GM12874 (cell line): Measurements from ENCODE around the gene DCUN1D5.
A peak's percentile ranks its signal among the peaks of the same experiment; 100 is the strongest.

Source experiments
- TF ChIP-seq, protein P1 (sequence below): IDR thresholded peaks from 2 replicates; pipeline ENCODE4 v1.5.1; 2011; ENCODE audit warnings: low read depth, mild to moderate bottlenecking, control low read depth, low read length, moderate library complexity; ENCODE audit not compliant: insufficient read depth

DCUN1D5 gene

DNA sequence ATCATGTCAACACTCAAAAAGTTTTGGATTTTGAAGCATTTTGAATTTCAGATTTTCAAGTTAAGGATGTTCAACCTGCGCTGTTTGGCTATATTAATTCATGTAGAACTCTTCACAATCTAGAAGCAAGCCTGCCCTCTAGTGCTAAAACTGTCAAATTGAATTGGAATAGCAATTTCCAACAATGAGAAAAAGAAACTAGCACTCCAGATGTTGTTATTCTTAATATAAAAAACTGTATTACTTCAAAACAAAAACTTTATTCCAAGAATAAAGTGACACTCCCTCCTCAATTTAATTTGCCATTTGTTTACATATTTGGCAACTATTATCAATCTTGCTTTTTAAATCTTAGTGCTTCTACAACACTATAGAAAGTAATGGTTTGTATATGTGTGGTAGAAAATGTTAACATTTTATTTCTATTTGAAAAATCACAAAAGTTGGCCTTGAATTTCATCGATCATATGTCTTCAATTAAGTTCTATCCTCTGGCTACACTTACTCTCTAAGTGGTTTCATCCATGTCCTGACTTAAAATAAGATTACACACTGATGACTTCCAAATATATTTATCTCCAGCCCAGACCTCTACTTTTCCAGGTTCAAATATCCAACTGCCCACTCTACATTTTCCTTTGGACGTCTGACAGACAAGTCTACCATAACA is 36.6 kb downstream of the DCUN1D5 start:
- TF ChIP-seq, protein P1, sequence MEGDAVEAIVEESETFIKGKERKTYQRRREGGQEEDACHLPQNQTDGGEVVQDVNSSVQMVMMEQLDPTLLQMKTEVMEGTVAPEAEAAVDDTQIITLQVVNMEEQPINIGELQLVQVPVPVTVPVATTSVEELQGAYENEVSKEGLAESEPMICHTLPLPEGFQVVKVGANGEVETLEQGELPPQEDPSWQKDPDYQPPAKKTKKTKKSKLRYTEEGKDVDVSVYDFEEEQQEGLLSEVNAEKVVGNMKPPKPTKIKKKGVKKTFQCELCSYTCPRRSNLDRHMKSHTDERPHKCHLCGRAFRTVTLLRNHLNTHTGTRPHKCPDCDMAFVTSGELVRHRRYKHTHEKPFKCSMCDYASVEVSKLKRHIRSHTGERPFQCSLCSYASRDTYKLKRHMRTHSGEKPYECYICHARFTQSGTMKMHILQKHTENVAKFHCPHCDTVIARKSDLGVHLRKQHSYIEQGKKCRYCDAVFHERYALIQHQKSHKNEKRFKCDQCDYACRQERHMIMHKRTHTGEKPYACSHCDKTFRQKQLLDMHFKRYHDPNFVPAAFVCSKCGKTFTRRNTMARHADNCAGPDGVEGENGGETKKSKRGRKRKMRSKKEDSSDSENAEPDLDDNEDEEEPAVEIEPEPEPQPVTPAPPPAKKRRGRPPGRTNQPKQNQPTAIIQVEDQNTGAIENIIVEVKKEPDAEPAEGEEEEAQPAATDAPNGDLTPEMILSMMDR = peak; percentile 39; the same call in 1 of the 2 replicates

DNA sequence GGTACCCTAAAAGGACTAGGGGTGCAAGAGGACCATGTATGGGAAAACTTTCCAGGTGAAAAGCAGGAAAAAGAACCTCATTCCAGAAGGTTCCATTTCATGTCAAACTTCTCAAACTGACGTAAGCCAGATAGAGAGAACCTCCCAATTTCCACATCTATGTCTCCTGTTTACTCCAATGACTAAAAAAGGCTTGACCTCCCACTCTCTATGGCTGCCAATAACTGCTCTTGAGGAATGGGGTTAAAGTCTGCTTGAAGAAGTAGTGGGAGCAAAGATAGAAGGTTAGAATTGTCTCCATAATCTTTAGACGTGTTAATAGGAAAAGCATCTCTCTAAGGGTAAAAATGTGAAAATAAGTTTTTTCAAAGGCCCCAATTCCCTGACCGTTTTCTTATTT is 38.0 kb downstream of the DCUN1D5 start:
- TF ChIP-seq, protein P1 = no peak

DNA sequence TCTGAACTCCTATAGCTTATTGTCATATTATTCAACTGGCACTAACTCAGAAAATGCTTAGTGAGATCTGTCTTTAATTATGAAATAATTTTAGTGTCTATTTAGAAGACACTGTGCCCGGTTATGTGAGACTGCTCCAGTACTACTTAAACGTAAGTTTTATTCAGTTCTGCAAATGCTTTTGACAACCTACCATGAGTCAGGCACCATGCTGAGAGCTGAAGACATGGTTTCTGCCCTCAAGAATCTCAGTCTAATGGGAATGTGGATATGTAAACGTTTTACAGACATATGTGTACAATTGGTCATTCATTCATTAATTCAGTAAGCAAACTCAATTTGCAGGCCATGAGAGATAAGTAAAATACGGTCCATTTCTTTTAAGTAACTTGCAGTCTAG is 40.0 kb downstream of the DCUN1D5 start:
- TF ChIP-seq, protein P1 = no peak

DNA sequence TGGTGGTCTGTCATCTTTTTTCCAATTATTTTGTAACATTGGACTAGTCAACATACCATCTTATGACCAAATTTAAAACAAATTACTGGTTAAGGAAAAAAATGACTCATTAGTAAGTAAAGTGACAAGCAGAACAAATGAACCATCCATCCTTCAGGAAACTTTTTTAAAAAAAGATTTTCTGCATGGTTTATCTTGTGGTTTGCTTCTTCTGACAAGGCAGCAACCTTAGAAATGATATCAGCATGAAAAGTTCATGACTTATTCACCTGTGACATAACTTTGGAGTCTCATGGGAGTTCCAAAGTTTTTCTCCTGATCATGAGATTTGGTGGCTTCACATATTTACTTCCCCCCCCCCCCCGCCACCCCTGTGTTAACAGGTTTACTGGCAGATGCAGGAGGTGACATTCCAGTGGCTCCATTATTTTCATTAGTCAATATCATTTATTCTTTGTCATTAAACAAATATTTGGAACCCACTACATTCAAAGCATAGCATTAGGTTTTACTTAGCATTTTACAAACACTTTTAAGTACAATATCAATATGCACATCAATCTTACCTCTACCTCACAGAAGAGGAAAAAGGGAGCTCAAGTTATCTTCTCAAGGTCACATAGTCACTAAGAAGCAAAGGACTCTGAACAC is 40.7 kb downstream of the DCUN1D5 start:
- TF ChIP-seq, protein P1 = no peak

DNA sequence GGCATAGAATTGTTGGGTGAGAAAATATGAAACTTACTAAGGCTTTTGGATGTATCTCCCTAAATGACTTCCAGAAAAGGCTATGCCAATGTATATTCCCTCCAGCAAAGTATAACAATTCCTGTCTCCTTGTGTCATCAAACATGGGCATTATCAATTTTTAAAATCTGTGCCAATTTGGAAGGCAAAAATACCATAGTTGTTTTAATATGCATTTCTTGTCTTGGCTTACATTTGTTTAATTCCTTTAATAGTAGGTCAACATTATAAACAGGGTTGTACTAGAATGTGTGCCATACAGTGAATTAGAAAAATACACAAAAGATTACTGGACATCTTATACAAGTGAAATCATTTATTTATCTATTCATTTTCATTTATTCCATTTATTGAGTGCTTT is 41.6 kb downstream of the DCUN1D5 start:
- TF ChIP-seq, protein P1 = no peak

DNA sequence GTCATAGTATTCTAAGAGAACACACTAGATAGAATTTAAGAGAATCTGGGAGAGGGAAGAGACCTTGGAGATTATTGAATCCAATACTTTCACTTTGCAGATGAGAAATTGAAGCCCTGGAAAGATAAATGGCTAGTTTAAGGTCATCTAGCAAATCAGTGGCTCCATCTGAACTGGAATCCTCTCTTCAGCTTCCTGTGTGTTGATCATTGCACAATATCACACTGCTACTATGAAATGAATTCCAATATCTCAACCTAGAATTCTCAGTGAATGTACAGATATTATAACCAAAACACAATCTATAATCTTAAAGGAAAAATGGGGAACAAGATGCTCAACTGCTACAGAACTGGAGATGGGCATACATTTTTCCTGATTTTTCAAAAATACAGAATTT is 44.1 kb downstream of the DCUN1D5 start:
- TF ChIP-seq, protein P1 = no peak

DNA sequence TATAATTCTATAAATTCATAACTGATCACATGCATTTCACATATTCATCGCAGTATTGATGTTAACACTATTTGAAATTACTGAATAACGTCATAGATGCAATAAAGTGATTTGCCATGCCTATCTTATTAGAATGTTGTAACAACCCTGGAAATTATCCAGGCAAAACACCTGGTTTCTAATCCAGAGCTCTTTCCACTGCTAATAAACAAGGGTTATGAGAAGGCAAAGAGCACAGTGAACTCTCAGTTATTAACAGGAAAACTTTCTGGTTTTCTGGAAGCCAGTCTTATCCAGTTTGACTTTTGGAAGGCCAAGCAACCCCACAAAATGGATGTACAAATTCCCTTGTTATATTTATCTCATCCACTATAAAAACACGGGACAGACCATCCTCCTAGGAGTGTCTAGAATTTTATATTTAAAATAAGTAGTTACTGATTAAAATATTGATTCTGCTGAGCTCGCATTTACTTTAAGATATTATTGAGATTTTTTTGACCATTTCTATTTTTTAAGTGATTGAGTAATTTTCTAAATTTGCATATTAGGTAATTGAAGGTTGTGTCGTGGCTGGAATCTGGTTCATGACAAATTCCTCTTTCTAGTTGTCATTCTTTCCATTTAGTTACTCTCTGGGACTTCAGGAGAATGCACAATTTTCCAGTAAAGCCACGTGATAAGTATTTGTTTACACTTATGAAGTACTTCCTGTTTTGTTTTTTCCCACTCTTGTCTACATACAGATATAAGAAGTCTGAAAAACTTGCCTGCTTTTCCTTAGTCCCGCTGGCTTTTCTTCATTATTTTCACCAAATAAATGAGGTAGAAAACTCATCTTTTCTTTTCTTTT is 47.9 kb downstream of the DCUN1D5 start:
- TF ChIP-seq, protein P1 = no peak
